ENCODE measurements around the gene SENP8. TPM values are rescaled to one million over a fixed set of nuclear protein-coding genes. Genes with fewer than 3 reads are reported as not detected.

SENP8 gene
- total and polyA plus RNA-seq, 2 of the 13 experiments (the other 11 are each of a cell fraction or from before 2014, with no cell fraction given), result 2.7 to 3.0 TPM

DNA sequence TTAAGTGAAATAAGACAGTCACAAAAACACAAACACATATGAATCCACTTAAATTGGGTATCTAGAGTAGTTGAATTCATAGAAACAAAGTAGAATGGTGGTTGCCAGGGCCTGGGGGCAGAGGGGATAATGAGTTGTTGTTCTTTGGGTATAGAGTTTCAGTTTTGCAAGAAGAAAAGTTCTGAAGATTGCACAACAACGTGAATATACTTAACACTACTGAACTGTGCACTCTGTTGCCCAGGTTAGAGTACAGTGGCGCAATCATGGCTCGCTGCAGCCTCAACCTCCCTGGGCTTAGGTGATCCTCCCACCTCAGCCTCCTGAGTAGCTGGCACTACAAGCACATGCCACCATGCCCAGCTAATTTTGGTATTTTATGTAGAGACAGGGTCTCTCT is 64.5 kb downstream of the SENP8 start (continued):
- TF ChIP-seq EP300 (IDR thresholded peaks at IDR 0.05; ENCODE audit: low read depth in 2 of 2, low read length in 2 of 2), result peak; percentile 83 to 96
- no peak; the same call in 1 of the 2 replicates for TF ChIP-seq EP300 (CRISPR knock-in tag; IDR thresholded peaks at IDR 0.05; ENCODE audit: borderline replicate concordance)
- TF ChIP-seq GATAD1 (CRISPR knock-in tag; IDR thresholded peaks at IDR 0.05), result 0 out of 2 replicates have a peak, but pooled peaks have one; percentile 57
- TF ChIP-seq CBX5 (CRISPR knock-in tag; IDR thresholded peaks at IDR 0.05; ENCODE audit: borderline replicate concordance), result peak; percentile 90; the same call in 1 of the 2 replicates
- TF ChIP-seq ZNF615 (CRISPR knock-in tag; IDR thresholded peaks at IDR 0.05; ENCODE audit: borderline replicate concordance), result no peak
- TF ChIP-seq, protein P1, sequence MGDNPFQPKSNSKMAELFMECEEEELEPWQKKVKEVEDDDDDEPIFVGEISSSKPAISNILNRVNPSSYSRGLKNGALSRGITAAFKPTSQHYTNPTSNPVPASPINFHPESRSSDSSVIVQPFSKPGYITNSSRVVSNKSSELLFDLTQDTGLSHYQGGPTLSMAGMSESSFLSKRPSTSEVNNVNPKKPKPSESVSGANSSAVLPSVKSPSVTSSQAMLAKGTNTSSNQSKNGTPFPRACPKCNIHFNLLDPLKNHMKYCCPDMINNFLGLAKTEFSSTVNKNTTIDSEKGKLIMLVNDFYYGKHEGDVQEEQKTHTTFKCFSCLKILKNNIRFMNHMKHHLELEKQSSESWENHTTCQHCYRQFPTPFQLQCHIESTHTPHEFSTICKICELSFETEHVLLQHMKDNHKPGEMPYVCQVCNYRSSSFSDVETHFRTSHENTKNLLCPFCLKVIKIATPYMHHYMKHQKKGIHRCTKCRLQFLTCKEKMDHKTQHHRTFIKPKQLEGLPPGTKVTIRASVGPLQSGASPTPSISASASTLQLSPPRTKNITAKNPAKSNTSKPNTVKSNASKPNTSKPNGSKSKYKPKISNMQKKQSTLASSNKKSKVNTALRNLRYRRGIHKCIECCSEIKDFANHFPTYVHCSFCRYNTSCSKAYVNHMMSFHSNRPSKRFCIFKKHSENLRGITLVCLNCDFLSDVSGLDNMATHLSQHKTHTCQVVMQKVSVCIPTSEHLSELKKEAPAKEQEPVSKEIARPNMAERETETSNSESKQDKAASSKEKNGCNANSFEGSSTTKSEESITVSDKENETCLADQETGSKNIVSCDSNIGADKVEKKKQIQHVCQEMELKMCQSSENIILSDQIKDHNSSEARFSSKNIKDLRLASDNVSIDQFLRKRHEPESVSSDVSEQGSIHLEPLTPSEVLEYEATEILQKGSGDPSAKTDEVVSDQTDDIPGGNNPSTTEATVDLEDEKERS (CRISPR knock-in tag; IDR thresholded peaks at IDR 0.05), result peak; percentile 100
- peak; percentile 83; the same call in 1 of the 2 replicates for TF ChIP-seq NCOA1 (CRISPR knock-in tag; IDR thresholded peaks at IDR 0.05)
- no peak for TF ChIP-seq LCORL (IDR thresholded peaks at IDR 0.05)
- TF ChIP-seq LCORL (CRISPR knock-in tag; IDR thresholded peaks at IDR 0.05), result peak; percentile 76
- TF ChIP-seq MXI1 (IDR thresholded peaks at IDR 0.05; ENCODE audit: borderline replicate concordance, low read depth, low read length), result no peak
- TF ChIP-seq, protein P2, sequence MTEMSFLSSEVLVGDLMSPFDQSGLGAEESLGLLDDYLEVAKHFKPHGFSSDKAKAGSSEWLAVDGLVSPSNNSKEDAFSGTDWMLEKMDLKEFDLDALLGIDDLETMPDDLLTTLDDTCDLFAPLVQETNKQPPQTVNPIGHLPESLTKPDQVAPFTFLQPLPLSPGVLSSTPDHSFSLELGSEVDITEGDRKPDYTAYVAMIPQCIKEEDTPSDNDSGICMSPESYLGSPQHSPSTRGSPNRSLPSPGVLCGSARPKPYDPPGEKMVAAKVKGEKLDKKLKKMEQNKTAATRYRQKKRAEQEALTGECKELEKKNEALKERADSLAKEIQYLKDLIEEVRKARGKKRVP (CRISPR knock-in tag; IDR thresholded peaks at IDR 0.05), result peak in 1 of 2 experiments; percentile 61; a peak in 2 of 4 replicates
- peak; percentile 50; the same call in 1 of the 2 replicates for TF ChIP-seq ZNF24 (IDR thresholded peaks at IDR 0.05)
- TF ChIP-seq NR2C2 (CRISPR knock-in tag; IDR thresholded peaks at IDR 0.05; ENCODE audit: borderline replicate concordance), result peak; percentile 66; the same call in 1 of the 2 replicates
- peak; percentile 93 for TF ChIP-seq HNF4G (IDR thresholded peaks at IDR 0.05; ENCODE audit: borderline replicate concordance, low read depth, low read length)
- TF ChIP-seq HNF4G (CRISPR knock-in tag; IDR thresholded peaks at IDR 0.05; ENCODE audit: borderline replicate concordance, low read depth), result peak; percentile 76; the same call in 1 of the 2 replicates
- TF ChIP-seq, protein P3, sequence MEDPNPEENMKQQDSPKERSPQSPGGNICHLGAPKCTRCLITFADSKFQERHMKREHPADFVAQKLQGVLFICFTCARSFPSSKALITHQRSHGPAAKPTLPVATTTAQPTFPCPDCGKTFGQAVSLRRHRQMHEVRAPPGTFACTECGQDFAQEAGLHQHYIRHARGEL (CRISPR knock-in tag; IDR thresholded peaks at IDR 0.05), result no peak
- TF ChIP-seq, protein P4, sequence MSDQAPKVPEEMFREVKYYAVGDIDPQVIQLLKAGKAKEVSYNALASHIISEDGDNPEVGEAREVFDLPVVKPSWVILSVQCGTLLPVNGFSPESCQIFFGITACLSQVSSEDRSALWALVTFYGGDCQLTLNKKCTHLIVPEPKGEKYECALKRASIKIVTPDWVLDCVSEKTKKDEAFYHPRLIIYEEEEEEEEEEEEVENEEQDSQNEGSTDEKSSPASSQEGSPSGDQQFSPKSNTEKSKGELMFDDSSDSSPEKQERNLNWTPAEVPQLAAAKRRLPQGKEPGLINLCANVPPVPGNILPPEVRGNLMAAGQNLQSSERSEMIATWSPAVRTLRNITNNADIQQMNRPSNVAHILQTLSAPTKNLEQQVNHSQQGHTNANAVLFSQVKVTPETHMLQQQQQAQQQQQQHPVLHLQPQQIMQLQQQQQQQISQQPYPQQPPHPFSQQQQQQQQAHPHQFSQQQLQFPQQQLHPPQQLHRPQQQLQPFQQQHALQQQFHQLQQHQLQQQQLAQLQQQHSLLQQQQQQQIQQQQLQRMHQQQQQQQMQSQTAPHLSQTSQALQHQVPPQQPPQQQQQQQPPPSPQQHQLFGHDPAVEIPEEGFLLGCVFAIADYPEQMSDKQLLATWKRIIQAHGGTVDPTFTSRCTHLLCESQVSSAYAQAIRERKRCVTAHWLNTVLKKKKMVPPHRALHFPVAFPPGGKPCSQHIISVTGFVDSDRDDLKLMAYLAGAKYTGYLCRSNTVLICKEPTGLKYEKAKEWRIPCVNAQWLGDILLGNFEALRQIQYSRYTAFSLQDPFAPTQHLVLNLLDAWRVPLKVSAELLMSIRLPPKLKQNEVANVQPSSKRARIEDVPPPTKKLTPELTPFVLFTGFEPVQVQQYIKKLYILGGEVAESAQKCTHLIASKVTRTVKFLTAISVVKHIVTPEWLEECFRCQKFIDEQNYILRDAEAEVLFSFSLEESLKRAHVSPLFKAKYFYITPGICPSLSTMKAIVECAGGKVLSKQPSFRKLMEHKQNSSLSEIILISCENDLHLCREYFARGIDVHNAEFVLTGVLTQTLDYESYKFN (CRISPR knock-in tag; conservative IDR thresholded peaks at IDR 0.05), result peak; percentile 87
- TF ChIP-seq KLF9 (CRISPR knock-in tag; IDR thresholded peaks at IDR 0.05; ENCODE audit: low read depth), result no peak
- TF ChIP-seq ZNF256 (CRISPR knock-in tag; conservative IDR thresholded peaks at IDR 0.05), result no peak
- peak; percentile 94 for TF ChIP-seq ZNF331 (CRISPR knock-in tag; IDR thresholded peaks at IDR 0.05)
- TF ChIP-seq, protein P5, sequence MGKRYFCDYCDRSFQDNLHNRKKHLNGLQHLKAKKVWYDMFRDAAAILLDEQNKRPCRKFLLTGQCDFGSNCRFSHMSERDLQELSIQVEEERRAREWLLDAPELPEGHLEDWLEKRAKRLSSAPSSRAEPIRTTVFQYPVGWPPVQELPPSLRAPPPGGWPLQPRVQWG (CRISPR knock-in tag; IDR thresholded peaks at IDR 0.05; ENCODE audit: borderline replicate concordance, low read depth), result no peak

Measured in HepG2 (cell line).